ENCODE results near the gene ESR1.
A peak's percentile ranks its signal among the peaks of the same experiment; 100 is the strongest.

Gene ESR1

DNA sequence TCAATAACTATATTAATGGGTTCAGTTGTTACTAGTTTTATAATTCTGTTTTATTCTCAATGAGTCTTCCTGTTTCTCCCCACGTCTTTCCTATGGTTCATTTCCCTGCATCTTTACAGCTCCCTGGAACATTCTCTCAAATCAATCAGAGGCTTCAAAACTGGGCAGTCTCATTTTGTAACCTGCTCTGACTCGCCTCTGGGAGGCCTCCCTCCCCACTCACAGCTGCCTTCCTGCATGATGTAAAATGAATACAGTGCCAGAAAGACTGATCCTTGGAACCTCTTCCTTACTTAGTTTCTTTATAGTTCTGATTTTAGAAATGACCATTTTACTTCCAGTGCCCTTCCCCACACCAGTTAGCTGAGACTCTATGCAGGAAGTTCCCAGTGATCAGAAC lies 103.9 kb downstream of the ESR1 start:
- Histone ChIP-seq H3K4me3 (ENCODE audit: low read length) (no peak overlapping the region), H3K56ac (ENCODE audit: low read length) (no peak overlapping the region), H3K4me2 (ENCODE audit: low read length) (no peak overlapping the region), H4K5ac (ENCODE audit: low read length) (no peak overlapping the region), H3K9ac (ENCODE audit: low read length) (no peak overlapping the region), H2AK5ac (ENCODE audit: low read length) (no peak overlapping the region), H3K79me2 (ENCODE audit: control insufficient read depth, insufficient read depth, low read length) (no peaks in the 10 kb centered on the region), H3K4me1 (ENCODE audit: control insufficient read depth, low read depth, low read length) (no peaks in the 10 kb centered on the region), H3K79me1 (ENCODE audit: low read length) (no peaks in the 10 kb centered on the region), H3K23ac (ENCODE audit: low read length) (no peak overlapping the region), H2BK120ac (ENCODE audit: low read depth, low read length) (no peak overlapping the region), H3K18ac (ENCODE audit: low read length) (no peak overlapping the region), H2BK5ac (ENCODE audit: low read length) (no peak overlapping the region), H2BK15ac (replicated peaks; ENCODE audit: low read depth) (no peak overlapping the region), H3K27ac (ENCODE audit: low read depth, low read length) (no peak overlapping the region), H3K27me3 (ENCODE audit: insufficient read depth, low read length, poor library complexity) (no peaks in the 10 kb centered on the region), H4K8ac (ENCODE audit: low read depth, low read length) (no peak overlapping the region), H3K4ac (ENCODE audit: low read depth, low read length) (no peak overlapping the region), H3K36me3 (ENCODE audit: control insufficient read depth, insufficient read depth, low read length) (no peaks in the 10 kb centered on the region)
- no peak for DNase-seq
- WGBS (ENCODE audit: extremely low coverage, insufficient coverage, low lambda C conversion rate), result no CpG with 5 or more reads among the region's 2 CpGs

DNA sequence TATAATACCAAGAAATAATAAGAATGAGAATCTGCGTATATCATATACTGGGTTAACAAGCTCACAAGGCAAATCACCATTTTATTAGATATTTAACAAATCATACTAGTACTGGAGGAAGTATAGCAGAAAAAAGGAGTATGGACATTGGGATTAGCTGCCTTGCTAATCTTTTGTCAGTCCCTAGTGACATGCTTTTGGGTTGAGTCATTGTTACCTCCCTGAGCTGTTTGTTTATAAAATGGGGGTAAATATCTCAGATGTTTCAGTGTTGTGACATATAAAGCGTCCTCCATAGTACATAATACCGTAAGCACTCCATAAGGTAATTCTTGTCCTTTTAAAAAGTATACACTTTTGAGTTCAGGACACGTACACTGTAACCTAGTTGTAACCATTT lies 107.0 kb downstream of the ESR1 start:
- WGBS (ENCODE audit: extremely low coverage, insufficient coverage, low lambda C conversion rate), result no CpG with 5 or more reads among the region's 4 CpGs
- H3K27me3 ChIP-seq (ENCODE audit: insufficient read depth, low read length, poor library complexity), result no peaks in the 10 kb centered on the region
- no peaks in the 10 kb centered on the region for H3K79me2 ChIP-seq (ENCODE audit: control insufficient read depth, insufficient read depth, low read length)
- no peak overlapping the region for H2BK5ac ChIP-seq (ENCODE audit: low read length)
- no peaks in the 10 kb centered on the region for H3K36me3 ChIP-seq (ENCODE audit: control insufficient read depth, insufficient read depth, low read length)
- H3K4me1 ChIP-seq (ENCODE audit: control insufficient read depth, low read depth, low read length), result no peaks in the 10 kb centered on the region
- H3K9ac ChIP-seq (ENCODE audit: low read length), result no peak overlapping the region
- no peak overlapping the region for H4K8ac ChIP-seq (ENCODE audit: low read depth, low read length)
- H3K79me1 ChIP-seq (ENCODE audit: low read length), result no peaks in the 10 kb centered on the region
- peak; percentile 86 for DNase-seq
- H3K27ac ChIP-seq (ENCODE audit: low read depth, low read length), result no peak overlapping the region
- no peak overlapping the region for H3K4ac ChIP-seq (ENCODE audit: low read depth, low read length)
- no peak overlapping the region for H3K18ac ChIP-seq (ENCODE audit: low read length)
- H3K4me2 ChIP-seq (ENCODE audit: low read length), result no peak overlapping the region
- H2BK120ac ChIP-seq (ENCODE audit: low read depth, low read length), result no peak overlapping the region
- H2AK5ac ChIP-seq (ENCODE audit: low read length), result no peak overlapping the region
- H3K23ac ChIP-seq (ENCODE audit: low read length), result no peak overlapping the region
- no peak overlapping the region for H3K4me3 ChIP-seq (ENCODE audit: low read length)
- H2BK15ac ChIP-seq (replicated peaks; ENCODE audit: low read depth), result no peak overlapping the region
- H3K56ac ChIP-seq (ENCODE audit: low read length), result no peak overlapping the region
- no peak overlapping the region for H4K5ac ChIP-seq (ENCODE audit: low read length)

DNA sequence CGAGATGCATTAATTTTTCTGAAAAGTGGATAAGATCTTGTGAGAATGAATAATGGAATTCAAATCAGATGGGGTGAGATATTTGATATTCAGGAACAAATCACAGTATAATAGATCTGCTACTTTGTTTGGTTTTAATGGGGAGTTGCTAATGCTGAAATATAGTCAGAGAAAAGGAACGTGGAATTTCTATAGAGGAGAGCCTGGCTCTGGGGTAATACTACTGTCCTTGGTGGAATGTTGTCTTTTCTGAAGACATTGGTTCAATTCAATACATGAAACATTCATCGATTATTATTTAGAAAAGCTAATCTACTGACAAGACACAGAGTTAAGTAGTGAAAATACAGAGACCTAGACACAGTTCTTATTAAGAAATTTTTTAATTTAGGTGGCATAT lies 108.6 kb downstream of the ESR1 start:
- no peak overlapping the region for H4K5ac ChIP-seq (ENCODE audit: low read length)
- H3K9ac ChIP-seq (ENCODE audit: low read length), result no peak overlapping the region
- H2BK120ac ChIP-seq (ENCODE audit: low read depth, low read length), result no peak overlapping the region
- H2BK15ac ChIP-seq (replicated peaks; ENCODE audit: low read depth), result no peak overlapping the region
- no peak for DNase-seq
- H4K8ac ChIP-seq (ENCODE audit: low read depth, low read length), result no peak overlapping the region
- H3K79me1 ChIP-seq (ENCODE audit: low read length), result no peaks in the 10 kb centered on the region
- H3K4me2 ChIP-seq (ENCODE audit: low read length), result no peak overlapping the region
- H2BK5ac ChIP-seq (ENCODE audit: low read length), result no peak overlapping the region
- H3K4me3 ChIP-seq (ENCODE audit: low read length), result no peak overlapping the region
- no peak overlapping the region for H2AK5ac ChIP-seq (ENCODE audit: low read length)
- no peaks in the 10 kb centered on the region for H3K79me2 ChIP-seq (ENCODE audit: control insufficient read depth, insufficient read depth, low read length)
- no peak overlapping the region for H3K56ac ChIP-seq (ENCODE audit: low read length)
- no peak overlapping the region for H3K23ac ChIP-seq (ENCODE audit: low read length)
- no peaks in the 10 kb centered on the region for H3K27me3 ChIP-seq (ENCODE audit: insufficient read depth, low read length, poor library complexity)
- H3K4ac ChIP-seq (ENCODE audit: low read depth, low read length), result no peak overlapping the region
- H3K27ac ChIP-seq (ENCODE audit: low read depth, low read length), result no peak overlapping the region
- no peaks in the 10 kb centered on the region for H3K36me3 ChIP-seq (ENCODE audit: control insufficient read depth, insufficient read depth, low read length)
- no CpG with 5 or more reads among the region's 3 CpGs for WGBS (ENCODE audit: extremely low coverage, insufficient coverage, low lambda C conversion rate)
- no peak overlapping the region for H3K18ac ChIP-seq (ENCODE audit: low read length)
- no peaks in the 10 kb centered on the region for H3K4me1 ChIP-seq (ENCODE audit: control insufficient read depth, low read depth, low read length)

DNA sequence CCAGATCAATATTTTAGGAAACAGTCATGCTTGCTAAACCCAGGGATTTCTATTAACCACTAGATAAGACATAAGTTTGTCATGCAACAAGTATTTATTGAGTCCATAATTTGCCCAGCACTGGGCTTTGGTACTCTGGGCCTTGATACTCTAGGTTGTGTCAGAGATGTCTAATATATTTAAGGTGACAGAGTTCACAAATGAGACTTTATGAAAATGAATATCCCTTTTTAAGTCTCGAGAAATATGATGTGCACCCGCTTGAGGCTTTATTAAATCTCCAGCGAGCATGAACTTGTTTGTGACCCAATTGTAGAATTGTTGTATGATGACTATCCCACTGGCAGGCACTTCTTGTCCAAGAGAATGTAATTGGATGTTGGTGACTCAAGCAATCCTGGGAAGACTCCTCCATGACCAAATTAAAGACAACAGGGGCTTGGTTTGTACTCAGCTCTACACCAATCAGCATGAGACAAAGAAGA lies 109.2 kb downstream of the ESR1 start:
- Histone ChIP-seq H3K18ac (ENCODE audit: low read length) (no peak overlapping the region), H3K4me2 (ENCODE audit: low read length) (no peak overlapping the region), H3K4me3 (ENCODE audit: low read length) (no peak overlapping the region), H3K56ac (ENCODE audit: low read length) (no peak overlapping the region), H3K9ac (ENCODE audit: low read length) (no peak overlapping the region), H3K23ac (ENCODE audit: low read length) (no peak overlapping the region), H4K8ac (ENCODE audit: low read depth, low read length) (no peak overlapping the region), H3K36me3 (ENCODE audit: control insufficient read depth, insufficient read depth, low read length) (no peaks in the 10 kb centered on the region), H2BK15ac (replicated peaks; ENCODE audit: low read depth) (no peak overlapping the region), H2BK5ac (ENCODE audit: low read length) (no peak overlapping the region), H3K79me1 (ENCODE audit: low read length) (no peaks in the 10 kb centered on the region), H3K4ac (ENCODE audit: low read depth, low read length) (no peak overlapping the region), H2AK5ac (ENCODE audit: low read length) (no peak overlapping the region), H2BK120ac (ENCODE audit: low read depth, low read length) (no peak overlapping the region), H3K27me3 (ENCODE audit: insufficient read depth, low read length, poor library complexity) (no peaks in the 10 kb centered on the region), H3K27ac (ENCODE audit: low read depth, low read length) (no peak overlapping the region), H3K4me1 (ENCODE audit: control insufficient read depth, low read depth, low read length) (no peaks in the 10 kb centered on the region), H3K79me2 (ENCODE audit: control insufficient read depth, insufficient read depth, low read length) (no peaks in the 10 kb centered on the region), H4K5ac (ENCODE audit: low read length) (no peak overlapping the region)
- no CpG with 5 or more reads among the region's 3 CpGs for WGBS (ENCODE audit: extremely low coverage, insufficient coverage, low lambda C conversion rate)
- no peak for DNase-seq

DNA sequence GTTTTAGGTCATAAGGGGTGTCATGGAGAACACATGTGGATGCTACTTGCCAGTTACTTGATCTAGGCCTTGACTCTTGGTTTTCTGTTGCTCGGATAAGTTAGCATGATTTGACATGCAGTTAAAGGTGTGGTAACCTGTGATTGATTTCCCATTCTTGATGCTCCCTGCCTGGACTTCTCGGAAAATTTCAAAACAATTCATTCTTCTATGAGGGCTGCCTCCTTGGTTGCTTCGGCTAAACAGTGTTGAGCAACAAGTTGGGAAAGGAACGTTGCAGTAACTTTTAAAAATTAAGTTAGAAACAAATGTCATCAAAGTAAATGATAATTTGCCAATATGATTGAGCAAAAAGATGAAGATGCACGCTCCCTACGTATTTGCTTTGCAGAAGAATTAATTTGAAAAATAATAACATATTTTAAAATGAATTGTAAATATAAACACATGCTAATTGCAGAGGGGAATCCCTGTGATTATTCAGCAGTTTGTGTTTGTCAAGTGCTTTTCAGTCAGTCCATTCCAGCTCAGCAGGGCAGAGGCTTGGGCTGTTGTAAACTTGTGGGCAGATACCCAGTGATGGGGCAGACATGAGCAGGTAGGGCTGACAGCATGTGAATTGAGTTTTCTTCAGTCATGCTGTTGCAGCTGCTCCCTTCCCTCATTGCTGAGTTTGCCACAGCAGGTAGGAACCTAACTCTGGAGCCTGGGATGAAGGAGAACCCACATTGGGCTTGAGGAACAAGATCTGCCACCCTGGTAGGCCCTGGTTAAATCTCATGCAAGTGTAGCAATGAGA lies 110.2 kb downstream of the ESR1 start:
- H4K5ac ChIP-seq (ENCODE audit: low read length), result no peak overlapping the region
- no peak overlapping the region for H4K8ac ChIP-seq (ENCODE audit: low read depth, low read length)
- H3K79me2 ChIP-seq (ENCODE audit: control insufficient read depth, insufficient read depth, low read length), result no peaks in the 10 kb centered on the region
- H3K4me2 ChIP-seq (ENCODE audit: low read length), result no peak overlapping the region
- H2BK15ac ChIP-seq (replicated peaks; ENCODE audit: low read depth), result no peak overlapping the region
- H3K9ac ChIP-seq (ENCODE audit: low read length), result no peak overlapping the region
- H3K27ac ChIP-seq (ENCODE audit: low read depth, low read length), result no peak overlapping the region
- WGBS (ENCODE audit: extremely low coverage, insufficient coverage, low lambda C conversion rate), result no CpG with 5 or more reads among the region's 6 CpGs
- H3K4me1 ChIP-seq (ENCODE audit: control insufficient read depth, low read depth, low read length), result no peaks in the 10 kb centered on the region
- no peak overlapping the region for H2AK5ac ChIP-seq (ENCODE audit: low read length)
- H3K56ac ChIP-seq (ENCODE audit: low read length), result no peak overlapping the region
- no peak overlapping the region for H3K18ac ChIP-seq (ENCODE audit: low read length)
- no peak overlapping the region for H3K4me3 ChIP-seq (ENCODE audit: low read length)
- no peak overlapping the region for H2BK120ac ChIP-seq (ENCODE audit: low read depth, low read length)
- no peak for DNase-seq
- H2BK5ac ChIP-seq (ENCODE audit: low read length), result no peak overlapping the region
- H3K23ac ChIP-seq (ENCODE audit: low read length), result no peak overlapping the region
- H3K79me1 ChIP-seq (ENCODE audit: low read length), result no peaks in the 10 kb centered on the region
- H3K4ac ChIP-seq (ENCODE audit: low read depth, low read length), result no peak overlapping the region
- H3K27me3 ChIP-seq (ENCODE audit: insufficient read depth, low read length, poor library complexity), result no peaks in the 10 kb centered on the region
- no peaks in the 10 kb centered on the region for H3K36me3 ChIP-seq (ENCODE audit: control insufficient read depth, insufficient read depth, low read length)

DNA sequence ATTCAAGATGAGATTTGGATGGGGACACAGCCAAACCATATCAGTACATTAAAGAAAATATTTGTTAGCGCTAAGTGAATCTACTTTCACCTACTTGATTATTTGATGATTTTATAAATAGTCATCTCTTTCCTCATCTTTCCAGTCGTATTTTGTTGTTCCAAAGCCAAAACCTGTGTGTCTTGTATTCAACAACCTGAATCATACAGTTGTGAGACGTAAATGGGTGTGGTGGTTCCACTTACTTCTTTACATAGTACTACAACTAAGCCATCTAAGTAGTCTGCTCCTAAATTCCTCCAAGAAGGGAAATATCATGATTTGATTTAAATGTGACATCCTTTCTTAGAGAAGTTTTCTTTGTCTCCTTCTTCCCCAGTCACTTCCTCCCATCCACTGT lies 132.8 kb downstream of the ESR1 start:
- Histone ChIP-seq H4K5ac (ENCODE audit: low read length) (no peak overlapping the region), H3K18ac (ENCODE audit: low read length) (no peak overlapping the region), H3K4me3 (ENCODE audit: low read length) (no peak overlapping the region), H3K4me2 (ENCODE audit: low read length) (no peak overlapping the region), H2BK5ac (ENCODE audit: low read length) (no peak overlapping the region), H2BK15ac (replicated peaks; ENCODE audit: low read depth) (no peak overlapping the region), H3K9ac (ENCODE audit: low read length) (no peak overlapping the region), H3K27me3 (ENCODE audit: insufficient read depth, low read length, poor library complexity) (no peaks in the 10 kb centered on the region), H3K79me2 (ENCODE audit: control insufficient read depth, insufficient read depth, low read length) (no peaks in the 10 kb centered on the region), H3K56ac (ENCODE audit: low read length) (no peak overlapping the region), H2BK120ac (ENCODE audit: low read depth, low read length) (no peak overlapping the region), H4K8ac (ENCODE audit: low read depth, low read length) (no peak overlapping the region), H3K23ac (ENCODE audit: low read length) (no peak overlapping the region), H3K36me3 (ENCODE audit: control insufficient read depth, insufficient read depth, low read length) (no peaks in the 10 kb centered on the region), H3K4me1 (ENCODE audit: control insufficient read depth, low read depth, low read length) (no peaks in the 10 kb centered on the region), H3K4ac (ENCODE audit: low read depth, low read length) (no peak overlapping the region), H3K27ac (ENCODE audit: low read depth, low read length) (no peak overlapping the region), H2AK5ac (ENCODE audit: low read length) (no peak overlapping the region), H3K79me1 (ENCODE audit: low read length) (no peaks in the 10 kb centered on the region)
- no peak for DNase-seq
- no CpG with 5 or more reads among the region's 3 CpGs for WGBS (ENCODE audit: extremely low coverage, insufficient coverage, low lambda C conversion rate)
